NK-92 (cell line): ENCODE measurements around the gene ADAM19.
"Not testable (repeated sequence)": the region's sequence is repeated elsewhere in the genome, so short reads cannot be mapped to it uniquely, and the experiment has no call there.

Experiments used
- DNase-seq: peaks from one replicate; lab custom pipeline; 2025; ENCODE audit not compliant: unreplicated experiment; lab: John Stamatoyannopoulos, UW

Gene ADAM19

GRCh38 chr5:157431544-157432200 lies 143.9 kb downstream of the ADAM19 start:
- no peak for DNase-seq

GRCh38 chr5:157429920-157430319 lies 145.7 kb downstream of the ADAM19 start:
- not testable (repeated sequence) for DNase-seq
